ENCODE measurements around the gene MEP1B. TPM values are rescaled to one million over a fixed set of nuclear protein-coding genes. Genes with fewer than 3 reads are reported as not detected.
"Not testable (repeated sequence)": the region's sequence is repeated elsewhere in the genome, so short reads cannot be mapped to it uniquely, and the experiment has no call there.

Gene MEP1B
- total and polyA plus RNA-seq, 2 experiments from 2014 or later, result not detected

GRCh38 chr18:32176745-32177144 lies 13.1 kb upstream of the MEP1B start:
- H3K36me3 ChIP-seq (ENCODE audit: insufficient read depth); H3K4me3 ChIP-seq; H3K4me1 Mint-ChIP-seq; H2AFZ ChIP-seq; H3K9me3 Mint-ChIP-seq; DNase-seq (ENCODE audit: low spot score); H4K20me1 ChIP-seq (replicated peaks; ENCODE audit: insufficient read depth); H3K27ac ChIP-seq (ENCODE audit: low read depth); H3K79me2 ChIP-seq (replicated peaks; ENCODE audit: insufficient read depth); H3K4me3 Mint-ChIP-seq; H3K36me3 Mint-ChIP-seq (ENCODE audit: low read depth); H3K4me2 ChIP-seq; H3K27me3 Mint-ChIP-seq (ENCODE audit: insufficient read depth, low read depth, poor library complexity); ATAC-seq; H3K9me2 ChIP-seq (ENCODE audit: insufficient read depth); H3K4me1 ChIP-seq (ENCODE audit: insufficient read depth); H3F3A ChIP-seq (replicated peaks; ENCODE audit: low read depth); H3K27me3 ChIP-seq (ENCODE audit: insufficient read depth); H3K27ac Mint-ChIP-seq: not testable (repeated sequence)

GRCh38 chr18:32177530-32177929 lies 12.3 kb upstream of the MEP1B start:
- DNase-seq (ENCODE audit: low spot score), result no peak
- no peak overlapping the region for H3K27ac ChIP-seq (ENCODE audit: low read depth)
- H3F3A ChIP-seq (replicated peaks; ENCODE audit: low read depth), result no peaks in the 10 kb centered on the region
- H3K4me1 Mint-ChIP-seq, result no peaks in the 10 kb centered on the region
- H3K4me3 Mint-ChIP-seq, result no peak overlapping the region
- H3K27me3 ChIP-seq (ENCODE audit: insufficient read depth), result no peaks in the 10 kb centered on the region
- H3K36me3 Mint-ChIP-seq (ENCODE audit: low read depth), result no peaks in the 10 kb centered on the region
- H2AFZ ChIP-seq, result no peak overlapping the region
- no peaks in the 10 kb centered on the region for H4K20me1 ChIP-seq (replicated peaks; ENCODE audit: insufficient read depth)
- no peaks in the 10 kb centered on the region for H3K79me2 ChIP-seq (replicated peaks; ENCODE audit: insufficient read depth)
- no peak for ATAC-seq
- H3K4me1 ChIP-seq (ENCODE audit: insufficient read depth), result no peaks in the 10 kb centered on the region
- H3K27ac Mint-ChIP-seq, result no peak overlapping the region
- H3K4me2 ChIP-seq, result no peak overlapping the region
- peaks cover 5% of the 10 kb centered on the region for H3K27me3 Mint-ChIP-seq (ENCODE audit: insufficient read depth, low read depth, poor library complexity)
- no peaks in the 10 kb centered on the region for H3K9me3 Mint-ChIP-seq
- no peaks in the 10 kb centered on the region for H3K36me3 ChIP-seq (ENCODE audit: insufficient read depth)
- H3K9me2 ChIP-seq (ENCODE audit: insufficient read depth), result no peaks in the 10 kb centered on the region
- no peak overlapping the region for H3K4me3 ChIP-seq
- TF ChIP-seq EZH2 (IDR thresholded peaks at IDR 0.05; ENCODE audit: low read depth, unreplicated experiment) (no peak), STAT1 (IDR thresholded peaks at IDR 0.05; ENCODE audit: unreplicated experiment) (no peak), NANOG (IDR thresholded peaks at IDR 0.05; ENCODE audit: borderline replicate concordance) (no peak), ETS1 (IDR thresholded peaks at IDR 0.05) (no peak), EZH2phosphoT487 (IDR thresholded peaks at IDR 0.05; ENCODE audit: unreplicated experiment) (no peak), JUNB (IDR thresholded peaks at IDR 0.05; ENCODE audit: unreplicated experiment) (no peak), REST (IDR thresholded peaks at IDR 0.05; ENCODE audit: unreplicated experiment) (no peak), POLR2AphosphoS5 (IDR thresholded peaks at IDR 0.05; ENCODE audit: low read depth) (no peak), CTCF (conservative IDR thresholded peaks at IDR 0.05; ENCODE audit: low read depth in 2 of 2) (no peak), CREB1 (CRISPR knock-in tag; IDR thresholded peaks at IDR 0.05; ENCODE audit: low read depth) (no peak), ZNF331 (CRISPR knock-in tag; IDR thresholded peaks at IDR 0.05; ENCODE audit: low read depth) (no peak)

All from GM23338 (cell line).